C1 segment of cervical spinal cord (tissue), 14 donors: ENCODE results near the gene IFI30.
A peak's percentile ranks its signal among the peaks of the same experiment; 100 is the strongest.
"Not testable (repeated sequence)": the region's sequence is repeated elsewhere in the genome, so short reads cannot be mapped to it uniquely, and the experiment has no call there.

Experiments
- DNase-seq, 14 donors: peaks; one replicate each; lab custom pipeline; 2025; lab: John Stamatoyannopoulos, UW

Gene IFI30

DNA sequence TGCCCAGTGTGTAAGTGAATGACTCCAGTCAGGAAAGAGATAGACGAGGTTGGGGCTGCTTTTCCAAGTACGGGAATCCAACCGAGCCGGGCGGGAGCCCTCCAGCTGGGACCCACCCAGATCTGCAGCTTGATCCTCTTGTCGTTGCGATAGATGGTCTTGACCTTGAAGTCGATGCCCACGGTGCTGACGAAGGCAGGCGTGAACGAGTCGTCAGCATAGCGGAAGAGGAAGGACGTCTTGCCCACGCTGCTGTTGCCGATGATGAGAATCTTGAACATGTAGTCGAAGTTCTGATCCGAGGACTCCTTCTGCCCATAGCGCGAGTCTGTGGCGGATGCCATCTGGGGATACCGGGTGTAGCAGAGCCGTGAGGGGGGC, 28.8 kb downstream of the IFI30 start:
- DNase-seq = no peak

DNA sequence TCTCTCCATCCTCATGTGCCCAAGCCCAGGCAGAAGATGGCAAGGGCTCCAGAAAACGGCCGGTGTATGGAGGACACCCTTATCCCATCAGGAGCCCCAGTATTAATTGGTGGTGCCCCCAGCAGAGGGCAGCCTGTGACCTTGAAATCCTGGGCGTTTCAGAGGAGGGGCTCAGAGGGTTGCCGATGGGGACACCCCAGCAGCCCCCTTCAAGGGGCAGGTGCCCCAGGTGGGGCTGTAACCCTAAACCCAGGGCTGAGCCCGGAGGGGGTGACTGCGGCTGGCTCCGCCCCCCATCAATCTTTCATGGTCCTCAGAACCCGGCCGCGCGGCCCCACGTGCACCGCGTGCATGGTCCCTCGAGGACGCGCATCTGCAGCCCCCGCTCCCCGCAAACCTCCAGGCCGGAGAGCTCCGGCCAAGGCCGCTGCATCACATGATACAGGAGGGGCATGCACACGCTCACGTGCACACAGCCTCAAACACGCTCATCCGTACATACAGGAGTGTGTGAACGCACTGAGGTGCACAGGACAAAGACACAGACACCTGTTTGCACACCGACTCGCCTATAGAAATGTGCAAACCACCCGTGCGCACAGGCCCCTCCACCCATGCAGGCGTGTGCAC, 29.3 kb downstream of the IFI30 start:
- DNase-seq = peak in 7 of 14 donors; percentile 30 to 51 (median 35)

DNA sequence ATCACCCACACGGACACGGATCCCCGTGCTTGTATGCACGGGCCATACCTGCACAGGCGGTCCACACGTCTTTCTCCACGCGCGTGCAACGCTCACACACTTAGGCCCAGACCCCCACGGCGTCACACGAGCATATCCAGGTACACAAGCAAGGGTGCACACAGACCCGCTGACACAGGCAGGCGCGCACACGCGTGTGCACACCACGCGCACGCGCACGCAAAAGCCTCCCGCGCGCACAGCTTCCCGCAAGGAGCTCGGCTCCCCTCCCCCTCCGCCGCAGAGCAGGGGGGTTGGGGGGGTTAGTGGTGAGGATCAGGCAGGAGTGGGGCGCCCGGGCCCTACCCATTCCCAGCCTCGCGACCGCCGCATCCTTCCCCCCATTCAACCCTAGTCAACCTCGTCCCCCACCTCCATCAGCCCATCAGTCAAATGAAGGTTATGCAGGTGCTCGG, 29.8 kb downstream of the IFI30 start:
- peak in 5 of 14 donors; percentile 50 to 73 (median 66) for DNase-seq

DNA sequence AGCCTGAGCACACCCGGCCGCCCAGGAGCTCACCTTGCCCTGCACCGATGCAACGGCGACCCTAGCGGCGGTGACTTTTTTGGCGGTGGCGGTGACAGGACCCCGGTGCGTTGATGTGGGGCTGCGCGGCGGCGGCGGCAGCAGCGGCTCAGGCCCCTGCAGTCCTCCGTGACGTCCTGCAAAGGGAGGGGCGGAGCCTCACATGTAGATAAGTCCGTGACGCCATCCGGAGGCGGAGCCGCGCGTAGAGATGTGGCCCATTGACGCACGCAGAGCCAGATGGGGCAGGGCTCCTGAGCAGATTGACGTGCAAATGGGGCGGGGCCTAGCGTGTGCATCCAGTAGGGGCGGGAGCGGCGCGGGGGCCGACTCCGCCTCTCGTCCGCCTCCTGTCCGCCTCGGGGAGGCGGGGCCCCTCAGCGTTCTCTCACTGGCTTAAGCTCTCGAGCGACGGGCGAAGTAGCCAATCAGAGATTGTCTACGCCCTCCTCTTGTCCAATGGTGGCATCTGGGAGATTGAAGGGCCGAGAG, 30.3 kb downstream of the IFI30 start, which contains the start of gene RAB3A:
Gene RAB3A, minus strand, starts transcription at position 180 of the 531 bp plus-strand sequence. CDS start 1,302 bp downstream, outside the sequence.
- DNase-seq = peak; percentile 85 to 100 (median 98)

DNA sequence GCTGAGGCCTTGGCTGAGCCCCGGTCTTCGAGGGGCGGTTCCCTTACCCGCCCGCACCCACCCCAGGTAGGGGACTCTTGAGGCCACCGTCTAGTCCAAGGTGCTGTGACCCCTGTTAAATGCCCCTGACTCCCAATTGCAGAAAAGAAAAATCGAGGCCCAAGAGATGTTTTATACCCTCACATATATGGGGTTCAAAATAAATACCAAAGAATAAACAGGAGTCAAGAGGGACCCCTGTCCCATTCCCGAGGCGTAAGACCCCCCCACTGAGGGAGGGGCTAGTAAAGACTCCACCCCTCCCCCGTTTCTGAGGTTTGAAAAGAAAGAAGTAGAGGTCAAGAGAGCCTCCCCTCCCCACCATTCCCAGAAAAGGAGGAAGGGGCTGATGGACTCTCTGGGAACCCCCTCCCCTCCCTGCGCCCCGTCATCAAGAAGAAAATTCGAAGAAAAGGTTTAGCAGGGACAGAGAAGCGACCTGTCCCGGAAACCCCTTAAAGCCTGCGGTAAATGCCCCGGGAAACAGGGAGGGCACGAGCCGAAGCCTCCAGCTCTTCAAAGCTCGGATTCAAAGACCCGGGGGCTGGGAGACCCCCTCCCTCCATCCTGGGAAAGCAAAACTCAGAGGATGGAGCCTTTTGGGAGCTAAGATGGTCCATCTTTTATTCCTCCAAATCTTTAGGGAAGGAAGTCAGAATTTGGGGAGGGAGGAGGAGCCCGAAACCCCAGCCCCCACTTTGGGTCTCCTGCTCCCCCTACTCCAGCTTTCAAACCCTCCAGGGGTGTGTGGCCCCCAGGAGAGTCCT, 31.0 kb downstream of the IFI30 start:
- DNase-seq = peak in 7 of 14 donors; percentile 55 to 79 (median 65)

DNA sequence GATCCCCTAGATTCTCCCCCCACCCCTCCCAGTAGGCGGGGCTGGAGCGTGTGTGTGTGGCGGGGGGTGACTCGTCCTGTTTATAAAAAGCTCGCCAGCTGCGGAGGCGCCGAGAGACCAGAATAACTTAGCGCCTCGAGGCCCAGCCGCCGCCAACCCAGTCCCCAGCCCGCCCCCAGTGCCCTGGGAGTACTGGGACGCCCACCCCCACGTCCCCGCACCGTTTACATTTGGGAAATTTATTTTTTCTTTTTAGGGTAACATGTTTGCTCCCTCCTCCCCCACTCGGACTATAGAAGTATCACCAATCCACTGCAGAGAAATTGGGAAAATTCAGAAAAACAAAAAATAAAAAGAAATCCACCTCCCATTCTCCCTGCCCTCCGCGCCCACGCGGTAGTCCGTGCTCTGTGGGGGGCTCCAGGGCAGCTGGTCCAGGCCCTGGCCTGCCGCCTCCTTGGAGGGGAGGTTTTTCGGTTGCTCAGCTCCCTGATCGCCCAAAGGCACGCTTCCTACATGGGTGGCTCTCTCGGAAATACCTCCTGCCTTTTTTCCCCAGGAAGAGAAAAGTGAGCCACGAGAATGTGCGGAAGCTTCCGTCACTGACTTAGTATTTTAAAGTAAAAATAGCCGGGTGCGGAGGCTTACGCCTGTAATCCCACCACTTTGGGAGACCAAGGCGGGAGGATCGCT, 31.7 kb downstream of the IFI30 start:
- peak in 11 of 14 donors; percentile 8 to 75 (median 60) for DNase-seq

DNA sequence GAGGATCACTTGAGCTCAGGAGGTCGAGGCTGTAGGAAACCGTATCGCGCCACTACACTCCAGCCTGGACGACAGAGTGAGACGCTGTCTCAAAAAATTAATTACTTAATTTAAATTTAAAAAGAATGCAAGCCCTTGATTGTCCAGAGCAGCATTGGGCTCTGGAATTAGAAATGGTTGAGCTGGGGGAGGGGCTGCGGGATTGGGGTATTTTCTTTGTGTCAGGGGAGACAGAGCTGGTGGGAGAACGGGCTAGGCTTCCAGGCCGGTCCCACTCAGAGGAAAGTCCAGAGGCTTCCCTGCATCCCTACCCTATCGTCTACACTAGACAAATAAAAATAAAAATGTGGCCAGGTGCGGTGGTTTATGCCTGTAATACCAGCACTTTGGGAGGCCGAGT, 32.4 kb downstream of the IFI30 start:
- no peak for DNase-seq

DNA sequence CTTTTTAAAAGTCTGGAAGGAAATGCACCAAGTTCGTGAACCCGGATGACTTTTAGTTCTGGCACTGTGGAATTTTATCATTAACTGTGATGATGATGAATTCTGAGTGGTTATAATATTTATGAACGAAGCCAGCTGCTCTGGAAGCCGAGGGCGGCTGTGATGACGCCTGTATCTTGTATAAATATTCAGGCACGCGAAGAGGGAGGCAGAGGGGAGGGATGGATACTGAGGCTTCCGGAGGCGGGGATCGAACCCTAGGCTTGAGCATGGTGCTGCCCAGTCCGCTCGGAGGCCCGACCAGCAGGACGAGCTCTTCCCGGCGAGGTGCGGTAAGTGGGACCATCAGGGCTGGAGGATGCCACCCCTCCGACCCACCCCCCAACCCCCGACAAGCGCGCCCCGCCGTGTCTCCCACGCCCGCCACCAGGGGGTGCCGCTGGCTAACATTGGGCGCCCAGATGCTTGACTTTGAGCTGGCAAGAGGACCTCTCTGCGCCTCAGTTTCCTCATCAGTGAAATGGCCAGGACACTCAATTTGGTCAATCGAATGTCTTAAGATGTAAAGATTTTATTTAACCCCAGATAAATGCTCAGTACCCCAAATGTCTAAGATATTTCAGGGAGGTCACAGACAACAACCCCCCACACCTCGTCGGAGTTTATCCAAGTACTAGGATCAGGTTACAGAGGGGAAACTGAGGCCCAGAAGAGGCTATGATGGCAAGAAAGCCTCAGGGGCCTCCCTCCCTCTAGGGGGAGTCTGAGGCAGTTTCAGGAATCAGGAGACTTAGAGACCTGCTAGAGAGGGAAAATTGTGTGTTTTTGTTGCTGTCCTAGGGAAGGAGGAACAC, 34.7 kb downstream of the IFI30 start:
- DNase-seq = peak in 1 of 14 donors; percentile 3

DNA sequence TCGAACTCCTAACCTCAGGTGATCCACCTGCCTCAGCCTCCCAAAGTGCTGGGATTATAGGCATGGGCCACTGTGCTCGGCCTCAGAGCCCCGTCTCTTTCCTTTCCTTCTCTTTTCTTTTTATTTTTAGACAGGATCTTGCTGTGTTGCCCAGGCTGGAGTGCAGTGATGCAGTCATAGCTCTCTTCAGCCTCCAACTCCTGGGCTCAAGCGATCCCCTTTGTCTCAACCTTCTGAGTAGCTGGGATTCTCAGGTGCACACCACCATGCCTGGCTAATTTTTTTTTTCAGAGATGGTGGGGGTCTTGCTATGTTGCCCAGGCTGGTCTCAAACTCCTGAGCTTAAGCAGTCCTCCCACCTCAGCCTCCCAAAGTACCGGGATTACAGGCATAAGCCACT, 36.3 kb downstream of the IFI30 start:
- not testable (repeated sequence) for DNase-seq

DNA sequence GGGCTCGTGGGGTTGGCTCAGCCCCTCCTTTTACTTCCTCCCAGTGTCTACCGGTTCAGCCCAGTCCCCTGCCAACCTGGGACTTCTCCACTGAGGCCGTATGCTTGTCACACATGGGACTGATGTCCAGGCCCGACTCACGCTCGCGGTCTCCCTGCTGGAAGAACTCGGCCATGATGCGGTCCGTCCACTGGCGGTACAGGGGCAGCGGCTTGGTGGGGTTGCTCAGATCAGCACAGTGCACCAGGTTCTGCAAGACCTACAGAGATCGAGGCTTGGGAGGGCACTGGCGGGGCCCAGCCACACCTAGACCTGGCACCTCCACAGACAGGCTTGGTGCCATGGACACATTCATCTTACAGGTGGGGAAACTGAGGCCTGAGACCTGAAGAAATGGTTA, 38.1 kb downstream of the IFI30 start:
- DNase-seq = no peak

DNA sequence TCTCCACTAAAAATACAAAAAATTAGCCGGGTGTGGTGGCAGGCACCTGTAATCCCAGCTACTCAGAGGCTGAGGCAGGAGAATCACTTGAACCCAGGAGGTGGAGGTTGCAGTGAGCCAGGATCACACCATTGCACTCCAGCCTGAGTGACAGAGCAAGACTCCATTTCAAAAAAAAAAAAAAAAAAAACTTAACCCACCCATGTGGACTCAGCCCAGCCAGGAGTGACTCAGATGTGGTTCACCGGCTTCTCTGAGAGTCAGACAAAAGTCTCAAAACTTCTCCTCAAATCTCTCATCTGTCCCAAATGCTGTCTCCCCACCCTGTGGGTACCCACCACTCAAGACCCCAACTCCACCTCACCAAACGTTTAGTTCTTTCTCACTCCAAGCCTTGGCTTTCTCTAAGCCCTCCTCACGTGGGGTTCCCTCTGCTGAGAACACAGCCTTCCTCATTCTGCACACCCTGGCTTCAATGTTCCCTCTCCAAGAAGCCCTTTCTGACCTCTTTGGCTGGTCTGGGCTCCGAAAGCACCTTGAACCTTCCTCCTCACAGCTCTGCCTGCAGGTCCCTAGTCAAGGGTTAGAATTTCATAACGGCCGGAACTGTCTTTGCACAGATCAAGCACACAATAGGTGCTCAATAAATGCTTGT, 41.3 kb downstream of the IFI30 start:
- no peak for DNase-seq

DNA sequence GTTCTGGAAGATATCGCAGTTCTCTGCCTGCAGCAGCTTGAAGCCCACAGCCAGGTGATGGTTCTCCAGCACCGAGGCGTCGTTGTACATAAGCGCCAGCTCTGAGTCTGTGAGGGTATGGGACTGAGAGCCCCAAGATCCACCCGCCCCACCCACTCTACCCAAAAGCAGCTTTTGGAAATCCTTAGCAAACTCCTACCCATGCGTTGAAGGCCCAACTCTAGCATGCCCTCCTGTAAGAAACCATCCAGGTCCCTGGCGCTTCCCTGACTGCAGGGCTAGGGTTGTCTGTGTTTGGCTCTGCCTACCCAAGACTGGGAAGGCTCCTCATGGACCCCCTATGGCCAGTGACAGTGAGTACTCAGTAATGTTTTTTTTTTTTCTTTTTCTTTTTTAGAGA, 43.2 kb downstream of the IFI30 start:
- DNase-seq = no peak

DNA sequence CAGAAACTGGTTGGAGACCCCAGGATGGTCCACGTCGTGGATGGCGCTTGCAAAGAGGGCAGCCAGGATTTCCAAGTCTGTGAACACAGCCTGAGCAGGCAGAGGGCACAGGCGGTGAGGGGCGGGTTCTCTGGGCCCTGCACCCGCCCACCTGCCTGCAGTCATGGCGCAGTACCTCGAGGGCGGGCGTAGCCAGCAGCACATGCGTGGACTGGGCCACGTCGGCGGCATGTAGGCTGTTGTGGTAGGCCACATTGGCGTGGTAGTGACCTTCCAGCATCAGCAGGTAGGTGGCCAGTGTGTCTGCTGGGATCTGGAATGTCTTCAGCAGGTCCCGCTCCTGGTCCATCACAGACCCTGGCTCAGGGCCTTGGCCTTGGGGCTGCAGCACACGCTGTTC, 44.5 kb downstream of the IFI30 start:
- DNase-seq = no peak

DNA sequence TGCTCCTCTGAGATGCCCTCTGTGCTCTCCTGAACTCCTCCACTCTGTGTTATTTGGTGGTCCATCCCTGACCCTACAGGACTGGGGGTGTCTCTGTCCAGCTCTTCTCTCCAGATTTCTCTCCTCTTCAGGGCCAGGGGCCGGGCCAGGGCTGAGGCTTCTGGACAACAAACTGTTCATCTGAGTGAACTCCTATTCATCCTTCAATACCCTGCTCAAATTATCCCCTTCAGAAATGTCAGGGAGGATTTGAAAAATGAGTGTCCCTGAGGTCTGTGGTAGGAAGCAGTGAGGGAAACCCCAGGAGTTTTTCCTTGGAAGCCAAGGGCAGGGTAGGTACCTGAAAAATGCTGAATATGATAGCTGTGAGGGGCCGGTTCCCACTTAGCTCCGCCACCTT, 45.0 kb downstream of the IFI30 start:
- no peak for DNase-seq

DNA sequence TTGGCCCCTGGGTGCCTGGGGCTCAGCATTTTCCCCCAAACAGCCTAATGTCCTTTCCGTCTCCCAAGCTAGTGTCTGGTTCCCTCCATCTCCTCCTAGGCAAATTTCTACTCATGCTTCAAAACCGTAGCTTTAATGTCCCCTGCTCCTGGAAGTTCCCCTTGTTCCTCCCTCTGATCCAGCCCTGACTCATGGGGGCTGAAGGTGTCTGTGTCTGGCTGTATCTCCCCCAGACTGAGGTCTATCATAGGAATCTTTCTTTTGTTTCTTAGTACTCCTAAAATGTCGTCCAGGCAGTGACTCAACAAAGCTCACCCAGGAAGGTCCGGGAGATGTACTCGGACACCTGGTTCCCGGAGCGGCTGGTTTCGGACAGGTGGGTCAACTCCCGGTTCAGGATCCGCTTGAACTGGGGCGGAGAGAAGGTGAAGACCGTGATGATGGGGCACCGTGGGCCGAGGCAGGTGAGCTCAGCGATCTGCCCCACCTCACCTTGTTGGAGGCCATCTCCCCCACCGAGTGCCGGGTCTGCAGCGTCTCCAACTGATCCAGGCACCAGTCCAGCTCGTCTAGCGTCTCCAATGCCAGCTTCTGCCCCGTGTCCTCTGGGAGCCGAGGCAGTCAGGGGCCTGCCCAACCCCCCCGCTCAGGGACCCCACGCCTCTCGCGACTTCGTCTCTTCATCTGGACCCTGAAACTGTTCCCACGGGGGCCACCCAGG, 46.5 kb downstream of the IFI30 start:
- no peak for DNase-seq

DNA sequence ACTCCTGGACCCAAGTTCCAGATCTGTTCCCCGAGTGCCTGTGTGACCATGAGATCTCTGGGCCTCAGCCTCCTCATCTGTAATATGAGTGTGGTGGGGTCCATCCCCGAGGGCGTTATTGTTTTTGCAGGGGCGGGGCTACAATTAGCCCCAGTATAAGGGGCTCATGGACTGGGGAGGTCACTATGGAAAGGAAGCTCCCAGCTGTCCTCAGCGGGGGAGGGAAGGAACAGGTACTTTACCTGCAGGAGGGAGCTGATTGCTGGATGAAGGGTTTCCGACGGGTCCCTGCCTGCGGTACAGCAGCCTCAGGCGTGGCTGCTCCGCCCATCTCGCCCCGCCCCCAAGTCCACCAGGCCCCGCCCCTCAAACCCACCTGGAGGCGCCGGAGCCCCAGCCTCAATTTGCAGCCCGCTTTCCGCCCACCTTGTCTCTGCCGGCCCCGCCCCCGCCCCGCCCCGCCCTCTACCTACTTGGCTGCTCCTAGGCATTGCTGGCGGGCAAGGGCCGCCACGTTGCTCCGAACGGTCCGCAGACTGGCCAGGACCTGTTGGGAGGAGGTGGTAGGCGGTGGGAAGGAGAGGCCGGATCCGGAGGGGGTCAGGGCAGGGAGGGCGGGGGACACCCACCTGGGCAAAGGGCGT, 47.1 kb downstream of the IFI30 start:
- DNase-seq = no peak

DNA sequence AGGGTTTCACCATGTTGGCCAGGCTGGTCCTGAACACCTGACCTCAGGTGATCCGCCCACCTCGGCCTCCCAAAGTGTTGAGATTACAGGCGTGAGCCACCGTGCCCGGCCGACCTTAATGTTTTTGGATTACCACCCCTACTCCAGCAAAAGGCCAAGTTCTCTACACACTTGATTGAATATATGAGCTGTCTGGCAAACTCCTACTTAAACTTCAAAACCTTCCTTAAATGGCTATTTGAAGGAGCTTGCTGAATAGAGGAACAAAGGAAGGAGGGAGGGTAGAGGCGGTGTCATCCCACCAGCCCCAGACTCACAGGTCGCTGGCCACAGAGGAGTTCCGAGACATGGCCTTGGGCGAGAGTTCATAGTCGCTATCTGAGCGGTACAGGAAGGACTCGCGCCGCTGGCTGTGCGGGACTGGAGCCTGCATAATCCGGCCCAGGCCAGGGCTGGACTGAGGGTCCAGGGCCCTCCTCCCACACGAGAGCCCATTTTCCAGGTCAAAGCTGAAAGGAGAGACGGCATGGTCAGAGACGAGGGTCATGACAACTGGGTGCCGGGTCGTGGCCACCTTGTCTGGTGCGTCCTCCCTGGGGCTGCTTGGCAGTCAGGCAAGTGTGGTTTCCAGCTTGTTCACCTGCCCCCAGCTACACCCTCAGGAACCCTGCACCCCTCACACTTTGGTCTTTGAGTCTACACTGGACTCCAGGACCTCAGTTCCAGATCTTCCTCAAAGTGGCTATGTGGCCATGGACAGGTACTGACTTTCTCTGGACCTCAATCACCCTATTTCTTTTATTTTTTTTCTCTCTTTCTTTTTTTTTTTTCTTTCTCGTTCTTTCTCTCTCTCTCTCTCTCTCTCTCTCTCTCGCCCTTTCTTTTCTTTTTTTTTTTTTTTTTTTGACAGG, 48.5 kb downstream of the IFI30 start:
- no peak for DNase-seq

DNA sequence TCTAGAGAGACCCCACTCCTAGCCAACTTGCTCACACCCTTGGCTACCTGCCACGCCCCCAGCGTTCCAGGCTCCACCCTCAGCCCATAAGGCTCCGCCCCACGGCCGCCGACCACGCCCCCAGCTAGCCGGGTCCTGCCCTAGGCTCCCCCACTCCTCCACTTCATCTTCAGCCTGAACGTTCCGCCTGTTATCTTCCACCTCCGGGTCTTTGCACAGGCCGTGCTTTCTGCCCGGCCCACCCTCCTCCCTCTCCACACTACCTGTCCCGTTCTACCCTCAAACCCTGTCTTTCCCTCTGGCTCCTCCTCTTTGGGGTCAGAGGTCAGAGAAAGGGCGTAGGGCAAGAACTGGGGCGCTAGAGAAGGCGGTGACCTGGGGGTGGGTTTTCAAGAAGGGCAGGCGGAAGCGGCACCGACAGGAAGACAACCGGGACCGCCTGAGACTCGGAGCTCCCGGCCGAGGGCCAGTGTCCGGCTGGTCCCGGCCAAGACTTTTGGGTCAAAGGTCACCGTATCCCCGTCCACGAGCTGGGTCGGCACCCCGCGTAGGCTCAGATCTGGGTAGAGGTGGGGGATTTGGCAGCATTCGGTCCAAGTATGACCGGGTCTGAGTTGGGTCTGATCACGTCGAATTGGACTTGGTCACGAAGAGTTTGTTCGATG, 50.4 kb downstream of the IFI30 start:
- DNase-seq = peak in 6 of 14 donors; percentile 2 to 59 (median 50)
